GM19397 (cell line): Measurements from ENCODE around the gene SPINK1.
"Not testable (repeated sequence)": the region's sequence is repeated elsewhere in the genome, so short reads cannot be mapped to it uniquely, and the experiment has no call there.

Experiments used
- ATAC-seq: cut with Tn5 transposase; IDR thresholded peaks from one replicate; pipeline ENCODE4 v1.9.1; 2021; ENCODE audit warnings: mild to moderate bottlenecking, moderate library complexity; ENCODE audit not compliant: unreplicated experiment

Gene SPINK1

GRCh38 chr5:147809830-147810666, 21.4 kb downstream of the SPINK1 start:
- no peak for ATAC-seq

GRCh38 chr5:147805030-147805454, 26.4 kb downstream of the SPINK1 start:
- ATAC-seq: peak; percentile 90

DNA sequence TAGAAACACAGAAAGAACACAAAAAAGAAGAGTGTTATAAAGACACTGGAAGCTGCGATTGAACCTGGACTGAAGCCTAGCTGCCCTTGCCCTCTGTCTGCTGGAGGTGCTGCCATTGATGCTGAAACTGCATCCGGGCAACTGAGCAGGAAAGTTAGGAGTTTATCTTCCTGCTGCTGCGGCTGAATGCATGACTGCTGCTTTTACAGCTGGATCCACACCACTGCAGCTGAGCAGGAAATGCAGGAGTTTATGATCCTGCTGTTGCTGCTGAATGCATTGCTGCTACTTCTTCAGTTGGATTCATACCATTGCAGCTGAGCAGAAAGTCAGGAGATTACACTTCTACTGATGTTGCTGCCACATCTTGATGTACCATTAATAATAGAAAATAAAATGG, 27.1 kb downstream of the SPINK1 start:
- ATAC-seq: no peak

- no peak for ATAC-seq
Measured at GRCh38 chr5:147803926-147804325, 27.5 kb downstream of the SPINK1 start.

GRCh38 chr5:147803161-147803560, 28.3 kb downstream of the SPINK1 start:
- not testable (repeated sequence) for ATAC-seq

- no peak for ATAC-seq
Measured at GRCh38 chr5:147801461-147801860, 30.0 kb downstream of the SPINK1 start.

DNA sequence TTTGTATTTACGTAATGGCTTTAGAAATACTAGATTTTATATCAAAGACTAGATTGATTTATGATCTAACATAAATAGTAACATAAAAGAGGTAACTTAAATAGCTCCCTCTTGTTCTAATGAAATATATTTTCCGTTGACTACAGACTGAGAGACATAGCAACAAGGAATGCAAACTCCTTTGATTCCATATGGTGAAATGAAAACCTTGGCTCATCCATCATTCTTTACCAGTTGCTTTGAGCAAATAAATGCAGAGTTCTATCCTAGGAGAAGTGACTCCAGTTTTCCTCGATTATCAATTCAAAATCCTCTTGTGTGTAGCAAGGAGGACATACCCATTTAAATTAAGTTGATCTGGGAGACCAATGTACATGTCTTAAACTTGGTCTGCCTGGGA, 31.0 kb downstream of the SPINK1 start:
- ATAC-seq: no peak

- no peak for ATAC-seq
Measured at GRCh38 chr5:147796556-147797308, 34.7 kb downstream of the SPINK1 start.

GRCh38 chr5:147791181-147791580, 40.3 kb downstream of the SPINK1 start:
- ATAC-seq: no peak

DNA sequence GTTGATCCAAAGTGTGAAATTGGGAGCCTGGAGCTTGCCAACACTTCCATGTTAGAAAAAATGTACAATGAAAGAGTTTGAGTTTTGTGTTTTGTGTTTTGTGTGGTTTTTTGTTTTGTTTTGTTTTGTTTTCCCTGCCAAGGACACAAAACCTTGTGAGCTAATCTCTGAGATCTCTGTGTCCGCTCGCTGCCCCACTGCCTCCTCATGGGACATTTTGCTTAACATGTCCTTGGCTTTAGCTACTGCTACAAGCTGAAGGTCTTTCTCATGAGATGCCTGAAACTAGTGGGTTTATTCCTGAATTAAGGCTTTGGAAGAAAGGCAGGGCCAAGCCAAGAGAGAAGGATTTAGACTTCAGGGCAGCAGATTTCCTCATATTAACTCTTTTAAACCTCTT, 41.7 kb downstream of the SPINK1 start:
- no peak for ATAC-seq

GRCh38 chr5:147788023-147788422, 43.4 kb downstream of the SPINK1 start:
- no peak for ATAC-seq

- ATAC-seq: no peak
Measured at GRCh38 chr5:147786142-147786541, 45.3 kb downstream of the SPINK1 start.

DNA sequence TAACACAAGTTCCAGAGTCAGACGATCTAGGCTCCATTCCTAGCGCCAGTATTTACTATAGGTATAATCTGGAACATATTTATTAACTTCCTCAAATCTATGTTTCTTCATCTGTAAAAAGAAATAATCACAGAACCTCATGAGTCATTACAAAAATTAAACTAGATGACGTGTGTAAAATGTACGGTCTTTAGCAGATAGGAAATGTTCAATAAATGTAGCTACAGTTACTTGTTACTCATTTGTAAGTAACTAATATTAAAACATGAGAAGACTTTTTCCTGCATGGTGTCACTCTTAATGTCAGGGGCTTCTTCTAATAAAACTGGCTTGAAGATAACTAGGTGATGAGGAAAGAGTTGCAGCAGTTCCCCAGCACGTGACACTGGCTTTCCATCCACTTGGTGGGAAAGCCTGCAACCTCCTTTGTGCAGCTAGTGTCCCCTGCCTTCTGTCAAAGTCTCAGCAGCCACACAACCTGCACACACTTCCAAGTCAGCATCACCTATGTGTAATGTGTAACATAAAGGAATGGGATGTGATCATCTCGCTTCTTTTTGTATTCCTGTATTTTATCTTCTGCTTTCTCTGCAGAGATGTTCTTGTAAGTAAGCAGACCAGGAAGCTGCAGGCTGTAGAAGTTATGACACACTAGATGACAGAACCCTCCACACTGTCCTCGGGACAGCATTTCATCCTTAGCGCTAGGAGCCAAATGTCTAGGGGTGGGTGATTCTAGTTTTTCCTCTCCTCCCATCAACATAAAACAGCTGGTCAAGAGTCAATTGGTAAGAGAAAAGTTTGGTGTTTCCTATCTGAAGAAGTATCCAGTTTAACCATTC, 47.1 kb downstream of the SPINK1 start:
- no peak for ATAC-seq

DNA sequence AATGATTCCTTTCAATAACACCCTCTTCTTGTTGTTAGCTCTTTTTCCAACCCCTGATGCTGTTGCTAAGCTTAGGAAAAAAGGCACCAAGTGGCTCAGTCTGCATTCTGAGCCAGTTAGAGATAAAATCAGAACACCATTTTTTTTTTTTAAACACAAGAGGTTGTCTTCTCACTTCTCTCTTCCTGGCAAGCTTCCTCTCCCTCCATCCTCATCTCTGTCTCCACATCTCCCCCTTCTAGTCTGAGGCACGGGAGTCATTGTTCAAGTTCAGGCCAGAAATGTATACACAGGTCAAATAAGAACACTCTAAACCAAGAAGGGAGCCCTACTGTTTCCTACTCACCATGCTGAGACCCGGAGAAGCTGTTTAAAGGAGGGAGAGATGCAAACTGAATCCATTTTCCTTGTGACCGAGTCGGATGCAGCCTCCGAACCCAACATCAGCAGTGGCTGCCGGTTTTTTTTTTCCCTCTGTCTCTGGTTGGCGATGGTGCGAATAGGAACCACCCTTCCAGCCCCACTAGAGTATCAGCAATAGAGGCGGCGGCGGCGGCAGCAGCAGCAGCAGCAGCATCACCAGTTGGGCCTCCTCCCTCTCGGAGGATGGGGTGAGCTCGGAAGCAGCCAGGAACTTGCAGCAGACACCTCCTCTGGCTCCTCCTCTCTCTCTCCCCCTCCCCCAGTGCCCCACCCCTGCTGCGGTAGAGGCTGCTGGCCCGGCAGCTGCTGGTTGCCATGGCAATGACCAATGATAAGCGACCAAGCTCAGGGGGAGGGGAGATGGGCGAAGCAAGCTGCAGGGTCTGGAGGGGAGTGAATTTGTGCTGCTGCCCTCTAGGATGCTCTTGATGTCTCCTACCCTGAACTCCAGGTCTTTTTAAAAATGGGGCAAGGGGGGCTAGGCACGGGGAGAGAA, 49.1 kb downstream of the SPINK1 start, which contains the start of gene JAKMIP2:
Gene JAKMIP2, minus strand, starts transcription at position 619 of the 919 bp plus-strand sequence. CDS start 110,922 bp downstream, outside the sequence.
- peak; percentile 67 for ATAC-seq

- no peak for ATAC-seq
Measured at GRCh38 chr5:147780924-147781573, 50.4 kb downstream of the SPINK1 start.

- no peak for ATAC-seq
Measured at GRCh38 chr5:147779694-147780093, 51.8 kb downstream of the SPINK1 start.

GRCh38 chr5:147776989-147777388, 54.5 kb downstream of the SPINK1 start:
- ATAC-seq: no peak
